Mucosa of stomach (tissue), 1 donor: Measurements from ENCODE around the gene SPON1.

Experiments used
- H3K27me3 ChIP-seq: one replicate; pipeline ENCODE4 v1.7.0; 2013; ENCODE audit warnings: mild to moderate bottlenecking, low read length; ENCODE audit not compliant: control insufficient read depth, insufficient read depth
- H3K36me3 ChIP-seq: one replicate; pipeline ENCODE4 v1.7.0; 2013; ENCODE audit warnings: low read length; ENCODE audit not compliant: control insufficient read depth, insufficient read depth
- H3K4me1 ChIP-seq: one replicate; pipeline ENCODE4 v1.7.0; 2013; ENCODE audit warnings: mild to moderate bottlenecking, low read length; ENCODE audit not compliant: control insufficient read depth, insufficient read depth
- H3K4me3 ChIP-seq: one replicate; pipeline ENCODE4 v1.7.0; 2013; ENCODE audit warnings: low read length
- H3K9ac ChIP-seq: one replicate; pipeline ENCODE4 v1.7.0; 2013; ENCODE audit warnings: mild to moderate bottlenecking, low read length, moderate library complexity
- H3K9me3 ChIP-seq: one replicate; pipeline ENCODE4 v1.7.0; 2013; ENCODE audit warnings: mild to moderate bottlenecking, low read length, moderate library complexity; ENCODE audit not compliant: control insufficient read depth
- donor health status: Pancreatic carcinoma.

SPON1 gene

GRCh38 chr11:14055936-14056335 lies 93.4 kb downstream of the SPON1 start:
- no peak overlapping the region for H3K4me3 ChIP-seq
- no peaks in the 10 kb centered on the region for H3K27me3 ChIP-seq
- H3K36me3 ChIP-seq, result no peaks in the 10 kb centered on the region
- H3K9ac ChIP-seq, result no peak overlapping the region
- no peaks in the 10 kb centered on the region for H3K4me1 ChIP-seq
- no peaks in the 10 kb centered on the region for H3K9me3 ChIP-seq

GRCh38 chr11:14058061-14058460 lies 95.5 kb downstream of the SPON1 start:
- Histone ChIP-seq H3K4me3 (no peak overlapping the region), H3K9me3 (no peaks in the 10 kb centered on the region)

DNA sequence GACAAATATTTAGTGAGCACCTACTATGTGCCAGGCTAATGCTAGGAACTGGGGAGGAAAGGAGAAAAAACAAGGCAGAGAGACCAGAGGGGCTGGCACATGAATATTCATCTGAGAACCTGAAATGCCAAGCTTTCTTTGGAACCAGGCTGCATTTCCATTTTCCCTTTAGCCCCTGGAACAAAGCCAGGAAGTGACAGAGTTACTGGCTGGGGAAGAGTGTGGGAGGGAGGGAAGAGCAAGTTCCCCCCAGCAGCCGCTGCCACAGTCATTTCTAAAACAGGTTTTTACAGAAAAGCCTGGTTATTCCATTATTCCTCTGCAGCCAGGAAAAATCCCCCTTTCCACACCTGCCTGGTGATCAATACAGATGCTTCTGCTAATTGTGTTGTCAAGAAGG lies 97.0 kb downstream of the SPON1 start:
- Histone ChIP-seq H3K27me3 (no peaks in the 10 kb centered on the region), H3K4me1 (no peaks in the 10 kb centered on the region), H3K9ac (no peak overlapping the region), H3K36me3 (no peaks in the 10 kb centered on the region), H3K9me3 (no peaks in the 10 kb centered on the region), H3K4me3 (no peak overlapping the region)

More at GRCh38 chr11:14058061-14058460, 95.5 kb downstream of the SPON1 start:
- H3K9ac ChIP-seq, result no peak overlapping the region
- no peaks in the 10 kb centered on the region for H3K36me3 ChIP-seq
- H3K4me1 ChIP-seq, result no peaks in the 10 kb centered on the region
- H3K27me3 ChIP-seq, result no peaks in the 10 kb centered on the region

DNA sequence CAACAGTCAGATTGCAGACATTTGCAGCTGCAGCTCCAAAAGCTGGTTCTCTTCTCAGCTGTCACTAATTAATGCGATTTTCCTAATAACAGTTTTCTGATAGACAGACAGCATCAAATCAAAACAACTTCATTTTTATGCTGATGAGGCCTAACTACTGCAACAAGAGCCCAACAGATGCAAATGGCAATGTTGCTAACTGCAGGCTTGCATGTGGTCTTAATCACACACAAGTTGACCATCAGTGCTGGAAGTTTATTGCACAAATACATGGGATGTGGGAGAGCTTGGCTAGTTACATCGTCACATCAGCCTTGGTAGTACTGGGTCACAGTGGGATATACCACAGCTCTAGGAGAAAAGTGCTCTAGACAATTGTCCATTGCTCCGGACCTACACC lies 99.2 kb downstream of the SPON1 start:
- Histone ChIP-seq H3K9ac (no peak overlapping the region), H3K36me3 (no peaks in the 10 kb centered on the region), H3K27me3 (no peaks in the 10 kb centered on the region), H3K4me3 (no peak overlapping the region), H3K9me3 (no peaks in the 10 kb centered on the region), H3K4me1 (peaks cover 4% of the 10 kb centered on the region)

DNA sequence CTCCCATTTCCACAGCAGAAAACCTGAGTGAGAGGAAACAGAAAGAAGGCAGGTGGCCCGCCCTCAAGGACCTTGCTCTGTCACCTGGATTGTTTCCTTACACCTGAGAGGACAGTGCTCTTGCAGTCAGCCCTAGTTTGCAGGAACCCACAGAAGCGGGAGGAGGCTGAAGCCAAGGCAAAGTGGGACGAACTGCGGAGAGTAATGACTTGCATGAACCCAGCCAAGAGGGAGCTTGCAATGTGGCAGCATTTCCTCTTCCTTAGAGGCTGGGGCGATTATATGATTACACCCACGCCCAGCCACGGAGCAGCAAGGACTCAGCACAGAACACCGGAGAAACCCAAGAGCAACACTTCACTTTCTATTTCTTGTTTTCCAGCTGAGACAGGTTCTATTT lies 102.6 kb downstream of the SPON1 start:
- no peaks in the 10 kb centered on the region for H3K36me3 ChIP-seq
- peaks cover 4% of the 10 kb centered on the region for H3K4me1 ChIP-seq
- no peak overlapping the region for H3K9ac ChIP-seq
- H3K9me3 ChIP-seq, result no peaks in the 10 kb centered on the region
- H3K4me3 ChIP-seq, result no peak overlapping the region
- no peaks in the 10 kb centered on the region for H3K27me3 ChIP-seq

GRCh38 chr11:14065681-14066080 lies 103.2 kb downstream of the SPON1 start:
- no peaks in the 10 kb centered on the region for H3K36me3 ChIP-seq
- H3K9me3 ChIP-seq, result no peaks in the 10 kb centered on the region
- H3K4me1 ChIP-seq, result peaks cover 4% of the 10 kb centered on the region
- no peaks in the 10 kb centered on the region for H3K27me3 ChIP-seq
- no peak overlapping the region for H3K9ac ChIP-seq
- H3K4me3 ChIP-seq, result no peak overlapping the region

- H3K4me1 ChIP-seq, result peaks cover 4% of the 10 kb centered on the region
- no peaks in the 10 kb centered on the region for H3K36me3 ChIP-seq
- H3K9ac ChIP-seq, result no peak overlapping the region
- no peak overlapping the region for H3K4me3 ChIP-seq
- no peaks in the 10 kb centered on the region for H3K27me3 ChIP-seq
- H3K9me3 ChIP-seq, result no peaks in the 10 kb centered on the region
These were observed 105.2 kb downstream of the SPON1 start for GRCh38 chr11:14067686-14068085.

DNA sequence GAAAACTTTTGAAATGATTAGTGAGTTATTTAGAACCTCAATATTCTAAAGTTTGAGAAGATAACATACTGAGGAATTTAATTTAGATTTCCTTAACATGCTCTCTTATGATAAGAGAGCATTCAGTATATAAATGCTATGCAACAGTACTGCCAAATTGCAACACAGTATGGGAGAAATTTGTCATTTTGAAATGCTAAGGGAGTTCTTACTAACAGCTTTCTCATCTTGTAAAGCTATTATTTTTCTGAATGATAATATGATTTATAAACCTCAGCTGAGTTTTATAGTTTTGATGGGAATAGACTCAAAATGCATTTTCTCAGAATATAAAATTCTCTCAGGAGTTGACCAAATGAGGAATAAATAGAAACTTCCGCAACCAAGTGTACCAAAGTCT lies 108.4 kb downstream of the SPON1 start:
- H3K27me3 ChIP-seq, result no peaks in the 10 kb centered on the region

DNA sequence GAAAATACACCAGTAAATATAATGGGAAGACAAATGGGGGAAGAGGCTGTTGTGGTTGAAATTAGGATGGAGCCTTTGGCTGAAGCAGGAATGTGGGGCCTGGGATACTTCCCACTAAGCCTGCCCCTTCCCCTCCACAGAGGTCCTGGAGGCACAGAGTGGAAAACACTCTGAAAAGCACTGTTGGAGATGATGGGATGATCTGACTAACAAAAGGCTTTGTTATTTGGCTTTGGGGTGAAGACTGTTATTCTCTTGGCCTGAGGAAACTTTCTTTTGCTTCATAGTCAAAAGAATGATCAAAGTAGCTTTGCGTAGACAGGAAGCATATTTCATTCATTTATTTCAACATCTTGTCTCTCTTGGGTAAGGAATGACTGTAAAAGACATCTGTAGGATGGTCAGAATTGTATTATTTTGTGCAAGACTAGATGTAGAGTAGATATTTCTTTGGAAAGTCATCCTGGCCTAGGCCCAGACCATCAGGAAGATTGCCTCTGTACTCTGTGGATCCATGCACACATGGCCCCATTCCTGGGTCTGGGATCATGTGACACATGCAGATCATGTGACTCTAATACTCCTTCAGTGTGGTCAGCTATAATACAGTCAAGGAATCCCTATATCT lies 111.4 kb downstream of the SPON1 start:
- Histone ChIP-seq H3K27me3 (no peaks in the 10 kb centered on the region), H3K9me3 (no peaks in the 10 kb centered on the region), H3K9ac (no peak overlapping the region), H3K4me1 (no peaks in the 10 kb centered on the region), H3K36me3 (no peaks in the 10 kb centered on the region), H3K4me3 (no peak overlapping the region)

More for the DNA sequence above, 108.4 kb downstream of the SPON1 start:
- no peak overlapping the region for H3K9ac ChIP-seq
- no peaks in the 10 kb centered on the region for H3K36me3 ChIP-seq
- H3K4me3 ChIP-seq, result no peak overlapping the region
- no peaks in the 10 kb centered on the region for H3K4me1 ChIP-seq
- H3K9me3 ChIP-seq, result no peaks in the 10 kb centered on the region

DNA sequence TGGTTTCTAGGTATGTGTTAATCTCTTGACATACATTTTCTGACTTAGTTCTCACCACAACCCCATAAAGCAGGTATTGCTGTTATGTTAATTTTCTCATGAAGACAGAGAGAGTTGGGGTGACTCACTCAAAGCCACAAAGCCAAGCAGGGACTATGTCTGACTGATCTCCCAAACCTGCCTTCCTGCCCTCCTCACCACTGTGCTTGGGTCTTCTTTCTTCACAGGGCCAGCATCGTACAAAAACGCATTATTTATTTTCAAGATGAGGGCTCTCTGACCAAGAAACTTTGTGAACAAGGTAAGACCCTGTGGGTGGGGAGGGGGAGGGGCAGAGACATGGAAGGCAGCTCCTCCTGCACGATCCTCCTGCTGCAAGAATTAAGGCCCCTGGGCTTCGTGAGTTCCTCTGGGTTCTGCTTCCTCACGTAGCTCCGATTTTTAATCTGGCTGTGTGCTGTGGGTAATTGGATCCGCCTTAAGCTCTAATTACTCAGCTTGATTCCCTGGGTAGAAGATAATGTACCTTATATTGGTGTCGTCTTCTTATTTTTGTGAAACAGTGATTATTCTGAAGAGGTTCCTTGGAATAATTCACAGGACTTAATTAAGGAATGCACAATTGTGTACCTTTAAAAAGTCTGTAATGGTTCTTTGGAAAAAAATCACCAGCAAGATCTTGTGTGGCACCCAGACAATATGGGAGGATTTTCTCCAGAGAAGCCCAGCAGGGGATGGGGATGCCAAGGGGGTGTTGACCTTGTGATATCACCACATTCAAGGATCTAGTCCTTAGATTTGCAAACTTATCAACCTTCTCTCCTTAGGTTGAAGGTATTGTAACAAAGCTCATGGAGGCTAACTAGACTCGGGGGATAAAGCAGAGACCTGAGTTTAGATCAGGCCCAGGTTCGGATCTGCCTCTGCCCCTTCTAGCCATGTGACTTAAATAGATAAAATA lies 112.9 kb downstream of the SPON1 start:
- Histone ChIP-seq H3K9ac (no peak overlapping the region), H3K4me3 (no peak overlapping the region), H3K4me1 (no peaks in the 10 kb centered on the region), H3K9me3 (no peaks in the 10 kb centered on the region), H3K27me3 (no peaks in the 10 kb centered on the region), H3K36me3 (no peaks in the 10 kb centered on the region)

DNA sequence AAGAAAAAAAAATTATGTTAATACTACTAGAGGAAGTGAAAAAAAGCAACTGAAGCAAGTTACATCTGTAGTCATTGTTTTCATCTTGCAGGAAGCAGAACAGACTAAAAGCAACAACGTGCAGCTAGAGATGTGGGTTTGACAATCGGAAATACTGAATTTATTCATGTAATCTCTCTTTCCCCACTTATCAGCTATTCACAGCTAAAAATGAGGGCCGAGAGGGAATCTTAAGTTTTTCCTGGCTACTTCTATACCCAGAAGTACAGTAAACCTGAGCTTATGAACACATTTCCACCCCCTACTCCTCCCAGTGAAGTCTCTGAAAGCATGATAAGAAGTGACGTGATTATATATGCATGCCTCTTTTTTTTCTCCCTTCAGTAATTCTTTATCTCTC lies 116.5 kb downstream of the SPON1 start:
- no peaks in the 10 kb centered on the region for H3K9me3 ChIP-seq
- no peak overlapping the region for H3K4me3 ChIP-seq
- no peaks in the 10 kb centered on the region for H3K36me3 ChIP-seq
- no peak overlapping the region for H3K9ac ChIP-seq
- no peaks in the 10 kb centered on the region for H3K27me3 ChIP-seq
- H3K4me1 ChIP-seq, result no peaks in the 10 kb centered on the region

- Histone ChIP-seq H3K4me3 (no peak overlapping the region), H3K27me3 (no peaks in the 10 kb centered on the region), H3K9me3 (no peaks in the 10 kb centered on the region), H3K36me3 (no peaks in the 10 kb centered on the region), H3K4me1 (no peaks in the 10 kb centered on the region), H3K9ac (no peak overlapping the region)
These were observed 117.3 kb downstream of the SPON1 start for GRCh38 chr11:14079797-14080196.
